Measurements from ENCODE around the gene LYRM1. TPM values are rescaled to one million over a fixed set of nuclear protein-coding genes. Genes with fewer than 3 reads are reported as not detected.

LYRM1 gene
- total and polyA plus RNA-seq, 2 experiments from 2014 or later: 57.3 to 60.0 TPM

DNA sequence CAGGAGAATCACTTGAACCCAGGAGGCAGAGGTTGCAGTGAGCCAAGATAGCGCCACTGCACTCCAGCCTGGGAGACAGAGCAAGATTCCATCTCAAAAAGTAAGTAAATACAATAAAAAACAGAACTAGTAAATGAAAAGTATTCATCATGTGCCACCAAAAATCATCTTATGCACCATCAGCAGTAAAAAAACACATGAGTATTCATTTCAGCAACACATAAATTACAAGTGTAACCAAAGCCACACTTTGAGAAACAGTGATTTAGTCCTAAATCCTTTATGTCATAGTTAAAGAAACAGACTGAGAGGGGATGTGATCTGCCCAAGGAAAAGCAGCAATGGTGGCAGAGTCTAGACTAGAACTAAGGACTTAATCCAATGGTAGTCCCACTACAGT is 13.4 kb upstream of the LYRM1 start:
- no peak overlapping the region for H2AFZ ChIP-seq

GRCh38 chr16:20889625-20890275 is 10.8 kb upstream of the LYRM1 start:
- Histone ChIP-seq H2AFZ (no peak overlapping the region), H3K4me1 (ENCODE audit: insufficient read depth) (peaks cover 31% of the 10 kb centered on the region), H3K27ac (peak overlapping the region; percentile 33), H3K36me3 (replicated peaks; ENCODE audit: insufficient read depth, low read depth) (no peaks in the 10 kb centered on the region), H3K4me3 (no peak overlapping the region), H3K9me2 (replicated peaks; ENCODE audit: insufficient read depth) (no peaks in the 10 kb centered on the region), H3K27me3 (no peaks in the 10 kb centered on the region), H3K9me3 (ENCODE audit: low read depth) (no peaks in the 10 kb centered on the region), H3K79me2 (peaks cover 99% of the 10 kb centered on the region), H3K4me2 (no peak overlapping the region), H4K20me1 (ENCODE audit: insufficient read depth, poor library complexity, severe bottlenecking) (peaks cover 41% of the 10 kb centered on the region)
- TF ChIP-seq EZH2 (IDR thresholded peaks at IDR 0.05; ENCODE audit: borderline replicate concordance): no peak
- TF ChIP-seq CTCF (IDR thresholded peaks at IDR 0.05; ENCODE audit: poor library complexity): no peak
- no peak for TF ChIP-seq EZH2phosphoT487 (IDR thresholded peaks at IDR 0.05; ENCODE audit: low read depth, severe bottlenecking, unreplicated experiment)
- 94% methylated on average over 4 of the region's 4 CpGs for WGBS (ENCODE audit: low lambda C conversion rate, missing lambda C conversion rate)
- no peak for DNase-seq (ENCODE audit: low spot score)

More for the DNA sequence above, 13.4 kb upstream of the LYRM1 start:
- Histone ChIP-seq H3K36me3 (replicated peaks; ENCODE audit: insufficient read depth, low read depth) (no peaks in the 10 kb centered on the region), H3K9me3 (ENCODE audit: low read depth) (no peaks in the 10 kb centered on the region), H3K4me2 (peak overlapping the region; percentile 5), H3K4me3 (no peak overlapping the region), H3K4me1 (ENCODE audit: insufficient read depth) (peaks cover 47% of the 10 kb centered on the region), H3K27ac (peak overlapping the region; percentile 61), H4K20me1 (ENCODE audit: insufficient read depth, poor library complexity, severe bottlenecking) (peaks cover 19% of the 10 kb centered on the region), H3K79me2 (peaks cover 93% of the 10 kb centered on the region), H3K9me2 (replicated peaks; ENCODE audit: insufficient read depth) (no peaks in the 10 kb centered on the region), H3K27me3 (no peaks in the 10 kb centered on the region)
- 100% methylated on average over 1 of the region's 1 CpG for WGBS (ENCODE audit: low lambda C conversion rate, missing lambda C conversion rate)
- DNase-seq (ENCODE audit: low spot score): no peak
- TF ChIP-seq EZH2 (IDR thresholded peaks at IDR 0.05; ENCODE audit: borderline replicate concordance): no peak
- no peak for TF ChIP-seq CTCF (IDR thresholded peaks at IDR 0.05; ENCODE audit: poor library complexity)
- TF ChIP-seq EZH2phosphoT487 (IDR thresholded peaks at IDR 0.05; ENCODE audit: low read depth, severe bottlenecking, unreplicated experiment): no peak

- Histone ChIP-seq H3K4me1 (ENCODE audit: insufficient read depth) (peaks cover 20% of the 10 kb centered on the region), H4K20me1 (ENCODE audit: insufficient read depth, poor library complexity, severe bottlenecking) (peaks cover 48% of the 10 kb centered on the region)
These were observed 6.2 kb upstream of the LYRM1 start for GRCh38 chr16:20894388-20894787.

More at GRCh38 chr16:20894388-20894787, 6.2 kb upstream of the LYRM1 start:
- no peaks in the 10 kb centered on the region for H3K9me3 ChIP-seq (ENCODE audit: low read depth)
- H3K27me3 ChIP-seq: no peaks in the 10 kb centered on the region
- no peaks in the 10 kb centered on the region for H3K9me2 ChIP-seq (replicated peaks; ENCODE audit: insufficient read depth)
- no peak for DNase-seq (ENCODE audit: low spot score)
- no peak overlapping the region for H3K27ac ChIP-seq
- H3K79me2 ChIP-seq: peaks cover 98% of the 10 kb centered on the region
- no peak overlapping the region for H3K4me2 ChIP-seq
- no peak overlapping the region for H2AFZ ChIP-seq
- no peaks in the 10 kb centered on the region for H3K36me3 ChIP-seq (replicated peaks; ENCODE audit: insufficient read depth, low read depth)
- 88% methylated on average over 2 of the region's 2 CpGs for WGBS (ENCODE audit: low lambda C conversion rate, missing lambda C conversion rate)
- TF ChIP-seq EZH2phosphoT487 (IDR thresholded peaks at IDR 0.05; ENCODE audit: low read depth, severe bottlenecking, unreplicated experiment): no peak
- no peak for TF ChIP-seq EZH2 (IDR thresholded peaks at IDR 0.05; ENCODE audit: borderline replicate concordance)
- no peak for TF ChIP-seq CTCF (IDR thresholded peaks at IDR 0.05; ENCODE audit: poor library complexity)
- H3K4me3 ChIP-seq: no peak overlapping the region

All from hepatocyte (in vitro differentiated cells).